GM13976 (cell line): Measurements from ENCODE around the gene CAPN1.

ENCODE experiments used
- DNase-seq: peaks from one replicate; pipeline ENCODE4 v3.0.0; 2012; ENCODE audit warnings: low spot score
- CTCF ChIP-seq: IDR thresholded peaks from 2 replicates; pipeline ENCODE4 v1.5.1; 2012; ENCODE audit warnings: borderline replicate concordance, mild to moderate bottlenecking; ENCODE audit not compliant: insufficient read depth; ENCODE audit errors: extremely low read depth, missing control alignments, control extremely low read depth
- in situ Hi-C: fragments of 300-500 bp; cut with MboI; formaldehyde crosslinking; loops from one replicate; pipeline ENCODE4 v1.12.0; 2022; ENCODE audit warnings: low sequenced_read_pairs, mixed read lengths, inconsistent platforms; ENCODE audit not compliant: unreplicated experiment

CAPN1 gene

GRCh38 chr11:65207918-65208784 is 26.4 kb downstream of the CAPN1 start:
- DNase-seq: no peak
- no peak for TF ChIP-seq CTCF
- in situ Hi-C loops: no loop called here

GRCh38 chr11:65208785-65209710 is 27.3 kb downstream of the CAPN1 start:
- DNase-seq: no peak
- in situ Hi-C loops: no loop called here
- no peak for TF ChIP-seq CTCF

DNA sequence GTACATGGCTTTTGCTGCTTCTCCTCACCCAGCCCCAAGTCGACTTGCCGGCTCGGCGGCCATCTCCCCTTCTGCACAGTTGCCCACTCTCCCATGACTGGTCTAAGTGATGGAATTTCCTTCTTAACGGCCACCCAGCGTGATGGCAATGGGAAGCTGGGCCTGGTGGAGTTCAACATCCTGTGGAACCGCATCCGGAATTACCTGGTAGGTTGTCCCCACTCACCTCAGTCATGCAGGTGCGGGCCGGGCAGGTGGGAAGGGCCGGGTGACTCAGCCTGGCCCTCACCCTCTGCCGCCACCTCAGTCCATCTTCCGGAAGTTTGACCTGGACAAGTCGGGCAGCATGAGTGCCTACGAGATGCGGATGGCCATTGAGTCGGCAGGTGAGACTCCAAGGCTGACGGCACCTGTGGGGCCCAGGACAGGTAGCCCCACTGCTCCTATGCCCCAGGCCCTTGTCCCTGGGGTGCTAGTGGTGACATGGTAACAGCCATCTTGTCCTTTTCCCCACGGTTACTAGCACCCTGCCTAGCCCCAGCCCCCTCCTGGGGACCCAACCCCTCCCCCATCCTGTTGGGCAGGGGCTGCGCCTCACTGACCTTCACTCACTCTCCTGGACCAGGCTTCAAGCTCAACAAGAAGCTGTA is 28.1 kb downstream of the CAPN1 start:
- no peak for TF ChIP-seq CTCF
- no peak for DNase-seq
- in situ Hi-C loops: no loop called here

DNA sequence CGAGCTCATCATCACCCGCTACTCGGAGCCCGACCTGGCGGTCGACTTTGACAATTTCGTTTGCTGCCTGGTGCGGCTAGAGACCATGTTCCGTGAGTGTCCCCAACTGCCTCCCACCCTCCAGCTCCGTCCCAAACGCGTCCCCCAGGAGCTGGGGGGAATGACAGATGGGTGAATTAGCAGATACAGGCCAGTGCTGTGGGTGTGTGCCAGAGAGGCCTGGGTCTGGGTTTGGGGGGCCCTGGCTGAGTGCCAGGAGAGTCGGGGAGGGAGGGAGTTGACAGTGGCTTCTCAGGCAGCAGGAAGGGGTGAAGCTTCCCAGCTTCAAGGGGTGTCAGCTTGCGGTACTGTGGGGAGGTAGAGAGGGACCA is 28.6 kb downstream of the CAPN1 start:
- no peak for TF ChIP-seq CTCF
- in situ Hi-C loops: no loop called here
- DNase-seq: no peak

DNA sequence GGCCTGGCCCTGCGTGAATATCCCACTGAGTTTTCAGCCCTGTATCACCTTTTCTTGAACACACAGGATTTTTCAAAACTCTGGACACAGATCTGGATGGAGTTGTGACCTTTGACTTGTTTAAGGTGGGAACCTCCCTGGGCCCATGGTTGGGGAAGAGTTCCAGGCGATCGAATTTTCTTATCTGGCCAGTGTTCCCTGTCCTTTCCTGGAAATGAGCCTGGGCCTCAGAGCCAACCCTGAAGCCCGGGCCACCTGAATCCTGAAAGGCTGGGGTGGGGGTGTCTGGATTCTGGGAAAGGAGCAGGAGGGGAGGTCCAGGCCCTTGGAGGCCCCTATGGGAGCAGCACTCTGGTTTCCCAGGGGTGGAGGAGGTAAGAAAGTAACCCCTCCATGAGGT is 29.0 kb downstream of the CAPN1 start:
- in situ Hi-C loops: no loop called here
- no peak for DNase-seq
- no peak for TF ChIP-seq CTCF
